Measurements from ENCODE around the gene NHSL2.

The NHSL2 gene

DNA sequence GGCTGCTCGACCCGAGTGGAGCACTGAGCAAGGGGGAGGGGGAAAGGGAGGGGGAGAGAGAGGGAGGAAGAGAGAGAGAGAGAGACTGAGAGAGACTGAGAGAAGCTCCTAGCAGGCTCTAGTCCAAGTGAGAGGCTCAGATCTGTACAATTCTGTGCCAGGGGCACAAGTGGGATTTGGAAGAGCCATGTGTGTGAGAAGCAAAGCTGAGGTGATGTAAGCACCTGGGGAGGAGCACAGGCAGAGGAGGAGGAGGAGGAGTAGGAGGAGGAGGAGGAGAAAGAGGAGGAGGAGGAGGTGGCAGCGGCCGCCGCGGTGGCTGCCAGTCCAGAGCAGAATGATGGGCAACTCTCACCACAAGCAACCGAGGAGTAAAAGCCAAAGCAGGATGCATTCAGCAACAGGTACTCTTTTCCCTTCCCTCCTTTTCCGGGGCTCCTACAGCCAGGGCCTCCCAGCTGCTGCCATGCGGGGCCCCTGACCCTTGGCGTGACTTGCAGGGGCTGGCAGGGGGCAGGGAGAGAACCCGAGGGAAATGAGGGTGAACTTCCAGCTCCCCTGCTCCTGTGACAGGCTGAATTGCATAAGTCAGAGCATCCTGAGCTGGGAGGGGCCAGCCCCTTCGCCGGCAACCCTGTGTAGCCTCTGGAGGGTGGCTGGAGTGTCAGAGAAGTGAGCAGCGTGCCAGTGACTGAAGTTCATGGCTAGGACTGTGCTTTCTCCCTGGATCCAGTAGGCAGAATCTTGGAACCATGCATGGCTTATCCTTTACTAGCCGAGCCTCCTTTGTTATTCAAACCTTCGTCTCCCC, 158.9 kb downstream of the NHSL2 start:
- peak in 4 of 56 donors; percentile 6 to 19 (median 13) for DNase-seq

GRCh38 chrX:72071213-72071612, 160.6 kb downstream of the NHSL2 start:
- no peak for DNase-seq

GRCh38 chrX:72073633-72074032, 163.0 kb downstream of the NHSL2 start:
- no peak for DNase-seq

GRCh38 chrX:72078411-72078810, 167.8 kb downstream of the NHSL2 start:
- no peak for DNase-seq

- no peak for DNase-seq
Observed at GRCh38 chrX:72079607-72080006, 169.0 kb downstream of the NHSL2 start.

DNA sequence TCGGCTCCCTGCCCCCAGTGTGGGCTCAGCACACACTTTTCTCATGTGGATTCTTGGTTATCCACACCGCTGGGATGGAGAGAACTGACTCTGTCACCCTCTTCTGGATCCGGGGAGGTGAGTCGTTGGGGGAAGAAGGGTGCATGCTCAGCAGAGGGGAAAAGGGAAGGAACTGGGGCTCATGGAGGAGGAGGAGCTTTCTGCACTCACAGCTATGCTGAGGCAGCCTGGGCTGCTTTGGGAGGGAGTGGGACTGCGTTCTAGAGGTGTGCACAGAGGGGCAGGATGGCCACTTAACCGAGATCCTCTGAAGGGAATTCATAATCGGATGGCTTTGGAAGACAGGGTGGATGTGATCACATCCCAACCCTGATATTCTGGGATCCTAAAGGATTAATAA, 169.5 kb downstream of the NHSL2 start:
- no peak for DNase-seq

DNA sequence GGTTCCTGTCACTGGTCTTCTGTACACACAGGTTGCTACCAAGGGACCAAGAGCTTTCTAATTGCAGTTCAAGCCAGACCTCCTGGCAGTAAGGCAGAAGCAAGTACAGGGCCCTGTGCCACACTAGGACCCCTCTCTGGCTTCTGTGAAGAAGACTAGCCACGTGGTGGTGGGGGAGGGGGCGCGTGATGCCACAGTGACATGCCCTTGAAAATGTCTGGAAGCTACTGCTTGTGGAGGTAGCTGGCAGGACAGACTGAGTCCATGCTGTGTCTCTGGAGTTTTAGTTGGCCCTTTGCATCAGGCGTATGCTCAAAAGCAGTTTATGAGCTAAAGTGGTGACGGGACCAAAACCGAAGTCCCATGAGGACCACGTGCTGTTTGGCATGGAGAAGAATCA, 170.2 kb downstream of the NHSL2 start:
- no peak for DNase-seq

- no peak for DNase-seq
Observed at GRCh38 chrX:72081605-72082320, 171.1 kb downstream of the NHSL2 start.

GRCh38 chrX:72083291-72083690, 172.6 kb downstream of the NHSL2 start:
- DNase-seq = no peak

GRCh38 chrX:72084114-72084513, 173.5 kb downstream of the NHSL2 start:
- no peak for DNase-seq

DNA sequence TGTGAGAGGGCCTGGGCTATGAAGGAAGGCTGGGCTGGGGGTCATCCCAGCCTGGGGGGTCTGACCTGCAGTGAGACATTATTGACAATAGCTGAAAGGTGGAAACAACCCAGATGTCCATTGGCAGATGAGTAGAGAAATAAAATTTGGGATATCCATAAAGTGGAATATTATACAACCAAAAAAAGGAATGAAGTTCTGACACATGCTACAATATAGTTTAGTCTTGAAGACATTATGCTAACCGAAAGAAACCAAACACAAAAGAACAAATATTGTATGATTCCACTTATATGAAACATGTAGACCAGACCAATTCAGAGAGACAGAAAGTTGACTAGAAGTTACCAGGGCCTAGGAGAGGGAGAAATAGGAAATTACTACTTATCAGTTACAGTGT, 176.3 kb downstream of the NHSL2 start:
- DNase-seq = no peak

DNA sequence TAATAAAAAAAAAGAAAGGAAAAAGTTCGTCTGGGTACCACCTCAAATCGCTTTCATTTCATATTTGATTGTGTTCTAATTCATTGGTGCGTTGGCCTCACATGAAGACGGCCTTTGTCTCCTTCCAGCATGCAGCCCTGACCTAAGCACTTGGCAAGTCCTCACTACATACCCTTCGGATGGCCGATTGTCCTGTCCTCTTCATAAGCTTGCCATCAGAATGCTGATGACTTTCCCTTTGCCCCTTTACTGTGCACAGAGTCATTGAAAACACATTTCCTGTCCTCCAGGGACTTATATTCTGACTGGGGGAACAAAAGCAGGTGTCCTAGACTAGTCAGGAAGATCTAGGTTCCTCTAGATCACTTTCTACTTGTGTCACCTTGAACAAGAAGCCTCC, 178.1 kb downstream of the NHSL2 start:
- DNase-seq = peak in 3 of 56 donors; percentile 1 to 4 (median 4)

DNA sequence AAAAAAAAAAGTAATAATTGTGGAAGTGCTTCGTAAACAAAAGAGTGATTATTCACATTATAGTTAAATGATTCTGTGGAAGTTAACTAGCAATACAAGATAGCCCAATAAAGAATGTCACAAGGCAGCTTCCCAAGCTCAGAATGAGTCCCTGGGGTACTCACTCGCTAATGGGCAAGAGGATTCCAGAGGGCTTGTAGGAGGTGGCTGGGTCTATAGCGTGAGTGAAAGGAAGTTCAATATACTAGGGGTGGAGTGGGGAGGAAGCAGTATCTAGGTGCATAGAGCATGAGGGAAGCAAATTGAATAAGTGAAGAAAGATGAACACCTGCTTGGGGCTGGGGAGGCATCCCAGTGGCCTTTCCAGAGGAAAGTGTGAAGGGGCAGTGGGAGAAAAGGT, 178.6 kb downstream of the NHSL2 start:
- no peak for DNase-seq

DNA sequence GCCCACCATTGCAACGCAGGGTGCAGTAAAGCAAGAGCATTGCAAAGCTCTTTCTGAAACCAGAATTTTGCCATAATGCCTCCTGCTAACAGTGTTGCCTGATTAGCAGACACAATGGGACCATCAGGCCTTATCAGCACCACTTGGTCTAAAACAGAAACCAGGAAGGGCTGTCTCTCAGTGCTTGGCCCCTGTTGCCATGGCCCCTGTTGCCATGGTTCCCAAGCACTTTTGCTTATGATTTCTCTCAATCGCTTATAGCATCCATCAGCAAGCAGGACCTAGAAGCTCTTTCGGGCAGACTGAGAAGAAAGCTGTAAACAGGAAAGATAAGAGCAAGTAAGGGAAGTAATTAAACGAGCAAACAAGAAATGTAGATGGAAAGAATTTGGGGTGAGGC, 184.2 kb downstream of the NHSL2 start:
- peak in 11 of 56 donors; percentile 0 to 33 (median 4) for DNase-seq

GRCh38 chrX:72095370-72095769, 184.7 kb downstream of the NHSL2 start:
- no peak for DNase-seq

DNA sequence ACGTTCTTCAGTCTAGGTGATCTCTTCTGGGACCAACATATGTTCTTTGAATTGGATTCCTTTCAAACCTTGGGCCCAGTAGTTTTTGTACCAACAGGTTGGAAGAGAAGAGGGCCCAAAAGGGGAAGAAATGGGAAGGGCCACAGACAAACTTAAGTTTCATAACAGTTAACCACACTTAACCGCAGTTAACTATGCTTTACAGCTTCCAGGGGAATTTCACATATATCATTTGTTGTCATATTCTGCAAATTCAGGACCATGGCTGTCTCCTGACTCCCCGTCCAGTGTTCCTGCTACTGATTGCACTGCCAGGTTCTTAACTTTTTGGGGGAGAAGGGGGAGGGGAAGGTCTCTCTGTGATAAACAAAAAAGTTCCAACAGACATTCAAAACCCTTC, 186.5 kb downstream of the NHSL2 start:
- no peak for DNase-seq

- no peak for DNase-seq
Observed at GRCh38 chrX:72100051-72100755, 189.6 kb downstream of the NHSL2 start.

DNA sequence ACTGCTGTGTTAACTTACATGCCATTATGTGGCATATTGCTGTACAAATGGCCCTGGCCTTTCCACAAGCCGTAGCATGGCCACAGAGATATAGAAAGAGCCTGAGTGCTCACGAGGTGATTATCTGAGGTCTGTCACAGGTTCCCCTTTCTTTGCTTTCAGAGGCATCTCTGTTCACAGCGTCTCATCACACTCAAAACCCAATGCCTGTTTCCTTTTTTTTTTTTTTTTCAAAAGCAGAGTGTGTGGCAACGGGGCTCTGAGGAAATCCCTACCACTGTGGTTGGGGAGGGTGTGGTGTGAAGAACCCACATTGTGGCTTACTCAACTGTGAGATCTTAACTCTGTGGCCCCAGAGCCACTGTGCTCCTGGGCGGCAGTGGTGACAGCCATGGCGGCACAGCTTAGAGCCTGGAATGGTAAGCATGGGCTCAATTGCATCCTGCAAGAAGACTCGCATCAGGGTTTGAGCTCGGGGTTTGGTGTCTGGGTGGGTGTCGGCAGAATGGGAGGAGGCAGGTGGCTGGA, 190.2 kb downstream of the NHSL2 start:
- DNase-seq = no peak

DNA sequence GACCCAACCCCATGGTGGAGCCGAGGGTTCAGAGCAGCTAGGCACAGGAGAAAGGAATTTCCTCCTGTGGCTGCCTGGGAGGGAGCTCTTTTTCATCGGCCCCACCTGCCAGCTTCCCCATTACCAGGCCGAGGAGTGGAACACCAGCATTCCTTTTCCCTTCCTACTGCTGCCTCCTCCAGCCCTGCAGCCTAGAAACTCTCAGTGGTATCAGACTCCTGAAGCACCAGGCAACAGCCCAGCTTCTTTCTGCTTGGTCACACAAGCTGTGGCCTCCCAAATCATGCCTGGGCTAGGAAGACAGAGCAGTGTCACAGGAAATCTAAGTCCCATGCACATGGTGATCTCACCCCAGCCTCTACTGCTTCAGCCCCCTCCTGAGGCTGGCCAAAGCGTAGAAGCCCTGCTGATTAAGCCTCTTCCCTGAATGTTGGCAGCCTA, 191.0 kb downstream of the NHSL2 start:
- no peak for DNase-seq

DNA sequence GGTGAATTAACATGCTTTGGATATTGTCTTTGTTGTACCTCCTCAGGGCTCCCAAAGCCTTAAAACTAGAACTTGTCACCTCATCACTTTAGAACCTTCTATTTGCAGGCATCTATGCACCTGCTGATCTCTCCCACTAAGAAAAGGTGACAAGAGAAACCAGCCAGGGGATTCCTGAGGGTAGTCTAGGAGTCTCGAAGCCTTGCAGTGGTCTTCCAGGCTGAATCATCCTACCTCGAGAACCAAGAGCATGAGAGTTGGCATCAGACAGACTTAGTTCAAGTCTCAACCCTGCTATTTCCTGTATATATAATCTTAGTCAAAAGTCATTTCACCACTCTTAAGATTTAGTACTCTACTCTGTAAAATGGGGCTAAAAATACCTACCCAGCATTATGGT, 191.5 kb downstream of the NHSL2 start:
- DNase-seq = no peak

- no peak for DNase-seq
Observed at GRCh38 chrX:72102760-72103159, 192.1 kb downstream of the NHSL2 start.

DNA sequence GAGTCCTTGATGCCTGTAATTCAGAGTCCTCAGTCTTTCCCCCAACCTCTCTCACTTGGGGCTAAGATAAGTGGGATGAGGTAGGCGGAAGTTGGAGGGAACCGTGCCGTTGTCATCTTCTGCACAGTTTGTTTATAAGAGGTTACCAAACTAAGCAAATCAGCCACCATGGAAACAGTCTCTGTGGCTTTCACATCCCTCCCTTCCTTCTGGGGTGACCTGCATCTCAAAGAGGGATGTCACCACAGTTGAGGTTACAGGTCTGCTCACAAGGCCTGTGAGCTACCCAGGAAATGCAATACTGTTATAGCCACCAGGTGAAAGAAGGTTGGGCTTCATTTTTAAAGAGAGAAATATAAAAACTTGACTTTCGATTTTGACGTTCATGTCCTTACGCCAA, 194.8 kb downstream of the NHSL2 start:
- no peak for DNase-seq
